ENCODE measurements around the gene PPP1R14B. TPM values are rescaled to one million over a fixed set of nuclear protein-coding genes. Genes with fewer than 3 reads are reported as not detected.

PPP1R14B gene
- total RNA-seq, 4 donors from 2014 or later = 127 to 220 (median 158) TPM

GRCh38 chr11:64196626-64197025 is 50.1 kb downstream of the PPP1R14B start:
- no peaks in the 10 kb centered on the region for H3K9me3 ChIP-seq
- TF ChIP-seq POLR2AphosphoS5 (IDR thresholded peaks at IDR 0.05) (no peak), CTCF (IDR thresholded peaks at IDR 0.05) (no peak), POLR2A (IDR thresholded peaks at IDR 0.05) (no peak), EP300 (IDR thresholded peaks at IDR 0.05) (no peak)
- no peak for DNase-seq (ENCODE audit: low spot score in 2 of 2)
- H3K4me1 ChIP-seq = no peaks in the 10 kb centered on the region
- no peak overlapping the region for H3K4me3 ChIP-seq
- peaks cover 92% of the 10 kb centered on the region for H3K36me3 ChIP-seq
- no peak overlapping the region for H3K27ac ChIP-seq
- no peaks in the 10 kb centered on the region for H3K27me3 ChIP-seq
- WGBS = 73% methylated on average over 9 of the region's 9 CpGs

Other genes with a start within 250 kb of the PPP1R14B start
- not detected for gene FLRT1, start 211.0 kb downstream of the PPP1R14B start, total RNA-seq
- gene MACROD1, start 80.8 kb downstream of the PPP1R14B start, total RNA-seq = 10 to 100 TPM; 29.2 to 64.6 (median 46.2) TPM
- 10 to 100 TPM; 47.1 to 93.9 (median 87.4) TPM for gene STIP1, start 60.8 kb downstream of the PPP1R14B start, total RNA-seq
- gene FERMT3, start 40.2 kb downstream of the PPP1R14B start, total RNA-seq = 10 to 100 TPM in 2 of 4 donors, 1 to 10 TPM in 2; 4.7 to 22.2 (median 8.2) TPM
- gene TRPT1, start 20.8 kb downstream of the PPP1R14B start, total RNA-seq = 10 to 100 TPM; 48.4 to 62.2 (median 52.8) TPM
- 10 to 100 TPM; 44.5 to 66.1 (median 54.4) TPM for gene NUDT22, start 20.7 kb downstream of the PPP1R14B start, total RNA-seq
- gene DNAJC4, start 16.4 kb downstream of the PPP1R14B start, total RNA-seq = 10 to 100 TPM; 26.9 to 55.1 (median 37.3) TPM
- gene VEGFB, start 12.4 kb downstream of the PPP1R14B start, total RNA-seq = 10 to 100 TPM; 56.1 to 75.0 (median 65.5) TPM
- 10 to 100 TPM; 43.9 to 64.7 (median 53.4) TPM for gene FKBP2, start 5.8 kb downstream of the PPP1R14B start, total RNA-seq
- gene PLCB3, start 4.6 kb upstream of the PPP1R14B start, total RNA-seq = 10 to 100 TPM; 33.3 to 46.9 (median 36.3) TPM
- gene BAD, start 37.7 kb upstream of the PPP1R14B start, total RNA-seq = 10 to 100 TPM; 57.1 to 71.9 (median 64.4) TPM
- 10 to 100 TPM; 17.8 to 30.0 (median 19.7) TPM for gene GPR137, start 38.9 kb upstream of the PPP1R14B start, total RNA-seq
- gene KCNK4, start 44.4 kb upstream of the PPP1R14B start, total RNA-seq = not detected
- gene CATSPERZ, start 53.4 kb upstream of the PPP1R14B start, total RNA-seq = not detected
- 10 to 100 TPM; 65.0 to 93.6 (median 74.3) TPM for gene ESRRA, start 58.6 kb upstream of the PPP1R14B start, total RNA-seq
- gene TRMT112, start 70.6 kb upstream of the PPP1R14B start, total RNA-seq = 100 to 1,000 TPM; 170 to 332 (median 255) TPM
- gene PRDX5, start 71.2 kb upstream of the PPP1R14B start, total RNA-seq = 100 to 1,000 TPM; 130 to 227 (median 187) TPM
- gene CCDC88B, start 93.3 kb upstream of the PPP1R14B start, total RNA-seq = 1 to 10 TPM; 3.3 to 8.3 (median 5.4) TPM
- 10 to 100 TPM; 29.4 to 46.0 (median 39.6) TPM for gene RPS6KA4, start 112.2 kb upstream of the PPP1R14B start, total RNA-seq